ENCODE measurements around the gene CERK.

The CERK gene

GRCh38 chr22:46758121-46758520, 20.1 kb upstream of the CERK start:
- peaks cover 38% of the 10 kb centered on the region for H3K4me1 Mint-ChIP-seq (ENCODE audit: low read depth)
- peaks cover 5% of the 10 kb centered on the region for H3K9me3 Mint-ChIP-seq
- H3K27ac Mint-ChIP-seq: no peak overlapping the region
- no peaks in the 10 kb centered on the region for H3K27me3 Mint-ChIP-seq
- H3K4me3 Mint-ChIP-seq: no peak overlapping the region
- peaks cover 49% of the 10 kb centered on the region for H3K36me3 Mint-ChIP-seq (ENCODE audit: low read depth)
- DNase-seq: no peak

DNA sequence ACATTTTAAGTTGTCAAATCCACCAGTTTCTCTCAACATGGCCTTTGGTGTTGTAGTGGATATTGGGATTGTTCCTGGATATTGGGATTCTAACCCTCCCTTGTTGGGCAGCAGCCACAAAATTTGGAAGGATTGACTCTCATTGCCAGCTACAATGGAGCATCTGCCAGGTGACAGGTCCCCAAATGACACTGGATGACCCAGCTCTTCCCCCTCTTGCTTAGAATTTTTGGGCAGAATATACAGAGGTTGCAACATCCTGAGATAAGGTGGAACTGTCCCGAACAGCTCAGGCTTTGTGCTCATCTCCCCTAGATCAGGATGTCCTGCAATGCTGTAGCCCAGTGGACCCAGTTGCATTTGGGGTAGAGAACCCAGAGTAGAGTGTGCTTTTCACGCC, 19.1 kb upstream of the CERK start:
- Mint-ChIP-seq H3K36me3 (ENCODE audit: low read depth) (peaks cover 40% of the 10 kb centered on the region), H3K4me3 (no peak overlapping the region), H3K27ac (no peak overlapping the region), H3K27me3 (no peaks in the 10 kb centered on the region), H3K9me3 (peaks cover 5% of the 10 kb centered on the region), H3K4me1 (ENCODE audit: low read depth) (peaks cover 37% of the 10 kb centered on the region)
- no peak for DNase-seq

GRCh38 chr22:46756097-46756496, 18.0 kb upstream of the CERK start:
- Mint-ChIP-seq H3K9me3 (peaks cover 5% of the 10 kb centered on the region), H3K4me3 (no peak overlapping the region), H3K36me3 (ENCODE audit: low read depth) (peaks cover 32% of the 10 kb centered on the region), H3K27ac (no peak overlapping the region), H3K4me1 (ENCODE audit: low read depth) (peaks cover 31% of the 10 kb centered on the region), H3K27me3 (no peaks in the 10 kb centered on the region)
- DNase-seq: no peak

DNA sequence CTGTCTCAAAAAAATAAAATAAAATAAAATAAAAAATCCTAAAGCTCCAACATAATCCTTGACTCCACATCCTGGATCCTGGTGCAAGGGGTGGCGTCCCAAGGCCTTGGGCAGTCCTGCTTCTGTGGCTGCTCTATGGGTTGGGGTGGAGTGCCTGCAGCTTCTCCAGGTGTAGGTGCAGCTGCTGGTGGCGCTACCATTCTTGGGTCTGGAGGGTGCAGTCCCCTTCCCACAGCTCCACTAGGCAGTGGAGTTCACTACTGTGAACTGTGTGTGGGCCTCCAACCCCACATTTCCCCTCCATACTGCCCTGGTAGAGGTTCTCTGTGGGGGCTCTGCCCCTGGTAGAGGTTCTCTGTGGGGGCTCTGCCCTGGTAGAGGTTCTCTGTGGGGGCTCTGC, 17.5 kb upstream of the CERK start:
- H3K27me3 Mint-ChIP-seq: no peaks in the 10 kb centered on the region
- no peak overlapping the region for H3K4me3 Mint-ChIP-seq
- DNase-seq: no peak
- H3K36me3 Mint-ChIP-seq (ENCODE audit: low read depth): peaks cover 27% of the 10 kb centered on the region
- peaks cover 29% of the 10 kb centered on the region for H3K4me1 Mint-ChIP-seq (ENCODE audit: low read depth)
- peaks cover 5% of the 10 kb centered on the region for H3K9me3 Mint-ChIP-seq
- H3K27ac Mint-ChIP-seq: no peak overlapping the region

DNA sequence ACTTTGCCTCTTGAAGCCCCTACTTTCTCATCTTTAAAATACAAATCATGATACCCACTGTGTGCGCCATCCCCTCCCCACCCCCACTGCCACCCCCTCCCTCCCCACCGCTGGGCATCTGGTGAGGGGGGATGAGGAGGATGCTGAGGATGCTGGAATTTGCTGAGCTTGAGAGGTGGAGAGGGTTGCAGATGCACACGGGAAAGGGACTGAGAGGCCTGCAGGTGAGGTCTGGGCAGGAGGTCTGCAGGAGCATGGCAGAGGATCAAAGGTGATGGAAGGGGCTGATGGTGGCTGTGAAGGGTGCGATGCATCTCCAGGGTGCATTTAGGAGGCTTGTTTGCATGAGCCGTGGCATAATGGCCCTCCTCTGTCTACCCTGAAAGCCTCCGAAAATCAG, 16.8 kb upstream of the CERK start:
- no peak for DNase-seq
- Mint-ChIP-seq H3K4me1 (ENCODE audit: low read depth) (peaks cover 33% of the 10 kb centered on the region), H3K9me3 (peaks cover 5% of the 10 kb centered on the region), H3K27ac (no peak overlapping the region), H3K4me3 (no peak overlapping the region), H3K36me3 (ENCODE audit: low read depth) (peaks cover 21% of the 10 kb centered on the region), H3K27me3 (no peaks in the 10 kb centered on the region)

DNA sequence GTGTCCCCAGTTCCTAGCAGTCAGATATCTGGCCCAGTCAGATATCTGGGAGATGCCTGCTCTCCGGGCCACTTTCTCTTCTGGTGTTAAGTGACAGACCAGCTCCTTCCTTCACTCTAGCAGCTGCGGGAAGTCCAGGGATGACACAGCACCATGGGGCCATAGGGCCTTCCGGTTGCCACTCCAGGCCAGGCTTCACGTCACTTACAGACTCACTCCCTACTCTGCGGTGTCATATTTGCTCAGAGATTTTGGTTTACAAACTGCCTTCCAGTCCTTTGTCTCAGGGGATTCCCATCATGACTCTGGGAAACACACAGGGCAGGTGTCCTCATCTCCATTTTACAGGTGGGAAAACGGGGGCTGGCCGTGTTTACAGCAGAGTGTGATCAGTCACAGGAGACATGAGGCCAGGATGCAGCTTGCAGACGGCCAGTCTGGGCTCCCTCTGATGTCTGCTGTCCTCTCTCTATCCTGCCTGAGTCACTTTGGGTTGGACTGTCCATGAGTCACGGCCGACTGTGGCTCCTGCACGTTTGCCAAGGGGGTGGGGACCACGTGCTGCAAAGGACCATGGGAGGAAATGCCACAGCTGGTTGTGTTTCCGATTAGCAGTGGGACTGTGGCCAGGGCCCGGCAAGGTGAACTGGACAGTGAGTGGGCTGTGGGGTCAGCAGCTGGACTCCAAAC, 16.2 kb upstream of the CERK start:
- H3K9me3 Mint-ChIP-seq: peaks cover 5% of the 10 kb centered on the region
- peaks cover 19% of the 10 kb centered on the region for H3K36me3 Mint-ChIP-seq (ENCODE audit: low read depth)
- H3K27me3 Mint-ChIP-seq: no peaks in the 10 kb centered on the region
- peak overlapping the region; percentile 67 for H3K27ac Mint-ChIP-seq
- no peak overlapping the region for H3K4me3 Mint-ChIP-seq
- peaks cover 39% of the 10 kb centered on the region for H3K4me1 Mint-ChIP-seq (ENCODE audit: low read depth)
- DNase-seq: no peak

- no peaks in the 10 kb centered on the region for H3K27me3 Mint-ChIP-seq
- no peak for DNase-seq
- no peak overlapping the region for H3K4me3 Mint-ChIP-seq
- H3K4me1 Mint-ChIP-seq (ENCODE audit: low read depth): peaks cover 41% of the 10 kb centered on the region
- no peak overlapping the region for H3K27ac Mint-ChIP-seq
- H3K9me3 Mint-ChIP-seq: peaks cover 5% of the 10 kb centered on the region
- H3K36me3 Mint-ChIP-seq (ENCODE audit: low read depth): peaks cover 15% of the 10 kb centered on the region
Observed at GRCh38 chr22:46753761-46754109, 15.7 kb upstream of the CERK start.

GRCh38 chr22:46753360-46753759, 15.3 kb upstream of the CERK start:
- no peak overlapping the region for H3K4me3 Mint-ChIP-seq
- DNase-seq: no peak
- H3K27ac Mint-ChIP-seq: no peak overlapping the region
- H3K4me1 Mint-ChIP-seq (ENCODE audit: low read depth): peaks cover 38% of the 10 kb centered on the region
- H3K27me3 Mint-ChIP-seq: no peaks in the 10 kb centered on the region
- peaks cover 11% of the 10 kb centered on the region for H3K36me3 Mint-ChIP-seq (ENCODE audit: low read depth)
- peaks cover 5% of the 10 kb centered on the region for H3K9me3 Mint-ChIP-seq

GRCh38 chr22:46752988-46753310, 14.9 kb upstream of the CERK start:
- H3K36me3 Mint-ChIP-seq (ENCODE audit: low read depth): peaks cover 9% of the 10 kb centered on the region
- no peak for DNase-seq
- H3K27me3 Mint-ChIP-seq: no peaks in the 10 kb centered on the region
- H3K4me3 Mint-ChIP-seq: no peak overlapping the region
- peaks cover 38% of the 10 kb centered on the region for H3K4me1 Mint-ChIP-seq (ENCODE audit: low read depth)
- H3K9me3 Mint-ChIP-seq: peaks cover 5% of the 10 kb centered on the region
- H3K27ac Mint-ChIP-seq: no peak overlapping the region

- no peak overlapping the region for H3K27ac Mint-ChIP-seq
Observed at GRCh38 chr22:46752286-46752987, 14.4 kb upstream of the CERK start.

GRCh38 chr22:46750863-46751443, 12.9 kb upstream of the CERK start:
- Mint-ChIP-seq H3K27me3 (no peaks in the 10 kb centered on the region), H3K9me3 (no peaks in the 10 kb centered on the region), H3K4me1 (ENCODE audit: low read depth) (peaks cover 35% of the 10 kb centered on the region), H3K36me3 (ENCODE audit: low read depth) (no peaks in the 10 kb centered on the region), H3K4me3 (no peak overlapping the region), H3K27ac (peak overlapping the region; percentile 87)
- no peak for DNase-seq

More at GRCh38 chr22:46752286-46752987, 14.4 kb upstream of the CERK start:
- H3K27me3 Mint-ChIP-seq: no peaks in the 10 kb centered on the region
- H3K4me1 Mint-ChIP-seq (ENCODE audit: low read depth): peaks cover 38% of the 10 kb centered on the region
- no peak for DNase-seq
- peaks cover 5% of the 10 kb centered on the region for H3K9me3 Mint-ChIP-seq
- H3K36me3 Mint-ChIP-seq (ENCODE audit: low read depth): peaks cover 8% of the 10 kb centered on the region
- H3K4me3 Mint-ChIP-seq: no peak overlapping the region

GRCh38 chr22:46750530-46750800, 12.4 kb upstream of the CERK start:
- no peaks in the 10 kb centered on the region for H3K27me3 Mint-ChIP-seq
- no peaks in the 10 kb centered on the region for H3K9me3 Mint-ChIP-seq
- DNase-seq: no peak
- peak overlapping the region; percentile 87 for H3K27ac Mint-ChIP-seq
- H3K36me3 Mint-ChIP-seq (ENCODE audit: low read depth): no peaks in the 10 kb centered on the region
- H3K4me1 Mint-ChIP-seq (ENCODE audit: low read depth): peaks cover 35% of the 10 kb centered on the region
- H3K4me3 Mint-ChIP-seq: no peak overlapping the region

- Mint-ChIP-seq H3K27ac (peak overlapping the region; percentile 87), H3K27me3 (no peaks in the 10 kb centered on the region), H3K9me3 (no peaks in the 10 kb centered on the region), H3K4me3 (peak overlapping the region; percentile 42), H3K36me3 (ENCODE audit: low read depth) (no peaks in the 10 kb centered on the region), H3K4me1 (ENCODE audit: low read depth) (peaks cover 34% of the 10 kb centered on the region)
- no peak for DNase-seq
Observed at GRCh38 chr22:46749682-46750529, 11.9 kb upstream of the CERK start.

DNA sequence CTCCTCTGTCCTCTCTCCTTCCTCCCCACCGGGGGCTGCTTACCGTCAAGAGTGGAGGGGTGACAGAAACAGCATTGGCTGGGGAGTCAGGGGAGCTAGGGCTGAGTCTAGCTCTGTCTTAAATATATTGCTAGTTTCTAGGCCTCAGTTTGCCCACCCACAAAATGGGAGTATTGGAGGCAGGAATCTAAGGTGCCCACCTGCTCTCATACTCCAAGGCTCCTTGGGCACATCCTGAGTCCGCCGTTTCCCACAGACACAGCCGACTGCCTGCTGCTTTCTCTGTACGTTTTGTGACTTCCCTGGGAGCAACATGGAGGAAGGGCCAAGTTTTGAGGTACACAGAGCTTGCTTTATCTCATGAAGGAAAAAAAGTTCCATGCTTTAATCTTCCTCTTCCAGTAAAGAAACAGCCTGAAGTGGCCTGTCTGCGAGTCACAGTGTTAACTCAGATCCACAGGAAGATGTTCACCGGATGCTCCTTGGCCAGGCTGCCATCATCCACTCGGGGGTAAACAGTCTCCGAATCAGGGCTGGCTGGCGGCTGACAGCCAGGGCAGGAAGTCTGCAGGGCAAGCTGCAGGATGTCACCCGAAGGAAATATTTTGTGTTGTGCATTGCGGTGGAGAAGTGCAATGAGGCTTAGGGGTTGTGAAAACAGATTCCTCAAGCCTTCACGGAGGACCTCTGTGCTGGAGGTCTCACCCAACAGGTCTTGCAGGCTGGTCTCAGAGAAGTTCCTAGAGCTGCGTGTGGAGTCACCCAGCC, 11.0 kb upstream of the CERK start:
- Mint-ChIP-seq H3K9me3 (no peaks in the 10 kb centered on the region), H3K27ac (peak overlapping the region; percentile 87), H3K4me1 (ENCODE audit: low read depth) (peaks cover 28% of the 10 kb centered on the region), H3K36me3 (ENCODE audit: low read depth) (no peaks in the 10 kb centered on the region), H3K27me3 (no peaks in the 10 kb centered on the region), H3K4me3 (peak overlapping the region; percentile 42)
- peak; percentile 60 for DNase-seq
